KOPT-K1 (cell line): ENCODE results near the gene CKS1B.
A peak's percentile ranks its signal among the peaks of the same experiment; 100 is the strongest.

Experiments
- H3K27ac ChIP-seq: fragments of 200-600 bp; sonication (generic); 2 replicates; pipeline ENCODE4 v1.5.1; 2016; ENCODE audit warnings: antibody characterized with exemption, mild to moderate bottlenecking, low read depth, low read length; ENCODE audit not compliant: poor library complexity, severe bottlenecking
- H3K36me3 ChIP-seq: fragments of 200-600 bp; sonication (generic); 2 replicates; pipeline ENCODE4 v1.5.1; 2017; ENCODE audit warnings: antibody characterized with exemption, mild to moderate bottlenecking, low read length, moderate library complexity; ENCODE audit not compliant: insufficient read depth
- H3K9me3 ChIP-seq: fragments of 200-600 bp; sonication (generic); 2 replicates; pipeline ENCODE4 v1.5.1; 2017; ENCODE audit warnings: antibody characterized with exemption, low read length, mild to moderate bottlenecking; ENCODE audit not compliant: insufficient read depth, poor library complexity, severe bottlenecking

The CKS1B gene

DNA sequence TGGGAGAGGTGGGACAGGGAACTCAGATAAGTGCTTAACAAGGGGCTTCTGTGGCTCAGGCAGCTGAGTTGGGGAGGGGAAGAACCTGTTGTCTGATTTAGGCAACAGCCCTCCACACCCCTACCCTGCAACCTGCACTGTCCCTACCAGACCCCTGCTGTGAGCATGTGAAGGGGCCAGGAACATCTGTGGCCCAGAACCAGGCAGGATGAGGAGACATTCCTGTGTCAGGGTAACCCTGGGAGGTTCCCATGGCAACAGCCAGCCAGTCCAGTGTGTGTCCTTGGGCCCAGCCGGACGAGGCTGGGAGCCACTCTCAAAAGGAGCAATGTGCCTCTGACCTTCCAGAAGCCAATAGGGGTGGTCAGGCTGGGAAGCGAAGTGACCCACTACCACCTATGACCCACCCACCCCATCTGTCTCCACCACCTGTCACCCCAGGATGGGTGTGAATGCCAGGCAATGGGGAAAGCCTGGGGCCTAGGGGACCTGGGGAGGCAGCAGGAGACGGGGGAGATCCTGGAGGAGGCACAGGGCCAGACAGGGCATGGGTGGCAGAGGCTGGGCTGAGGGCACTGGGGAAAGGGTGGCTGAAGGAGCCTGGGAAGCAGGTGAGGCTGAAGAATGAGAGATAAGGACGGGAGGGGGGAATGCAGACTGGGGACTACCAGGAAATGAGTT is 33.0 kb upstream of the CKS1B start:
- Histone ChIP-seq H3K9me3 (no peaks in the 10 kb centered on the region), H3K36me3 (peaks cover 23% of the 10 kb centered on the region), H3K27ac (peak overlapping the region; percentile 92)

DNA sequence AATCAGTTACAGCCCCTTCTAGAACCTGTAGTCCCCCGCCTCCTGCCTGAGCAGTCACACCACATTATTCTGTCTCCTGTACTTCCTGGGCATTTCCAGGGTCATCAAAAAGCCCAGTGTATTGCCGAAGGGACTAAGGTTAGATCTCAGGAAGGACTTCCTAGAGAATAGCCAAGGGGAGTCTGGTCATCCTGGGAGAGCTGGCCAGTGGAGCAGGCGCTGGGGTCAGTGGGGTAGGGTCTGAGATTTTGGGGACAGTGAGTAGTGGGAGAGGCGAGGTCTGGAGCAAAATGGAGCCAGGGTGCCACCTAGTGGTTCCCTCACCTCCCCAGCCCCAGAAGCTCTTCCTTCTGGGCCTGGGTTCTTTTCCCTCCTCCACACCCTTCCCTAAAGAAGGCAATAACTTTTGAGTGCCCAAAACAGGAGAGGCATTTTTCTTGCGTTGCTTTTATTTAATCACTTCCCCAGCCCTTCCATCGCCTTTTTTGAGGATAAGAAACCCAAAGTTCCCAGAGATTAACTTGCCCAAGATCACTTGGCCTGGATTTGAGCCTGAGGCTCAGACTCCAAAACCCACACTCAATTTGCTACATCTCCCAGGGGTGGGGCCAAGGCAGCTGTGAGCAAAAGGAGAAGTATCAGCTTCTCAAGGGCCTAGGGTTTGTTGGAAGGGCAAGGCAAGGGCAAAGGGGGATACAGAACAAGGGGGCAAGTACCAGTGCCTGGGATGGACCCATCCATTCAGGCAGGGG is 30.7 kb upstream of the CKS1B start:
- H3K9me3 ChIP-seq: no peaks in the 10 kb centered on the region
- H3K27ac ChIP-seq: peak overlapping the region; percentile 92
- H3K36me3 ChIP-seq: peaks cover 41% of the 10 kb centered on the region

DNA sequence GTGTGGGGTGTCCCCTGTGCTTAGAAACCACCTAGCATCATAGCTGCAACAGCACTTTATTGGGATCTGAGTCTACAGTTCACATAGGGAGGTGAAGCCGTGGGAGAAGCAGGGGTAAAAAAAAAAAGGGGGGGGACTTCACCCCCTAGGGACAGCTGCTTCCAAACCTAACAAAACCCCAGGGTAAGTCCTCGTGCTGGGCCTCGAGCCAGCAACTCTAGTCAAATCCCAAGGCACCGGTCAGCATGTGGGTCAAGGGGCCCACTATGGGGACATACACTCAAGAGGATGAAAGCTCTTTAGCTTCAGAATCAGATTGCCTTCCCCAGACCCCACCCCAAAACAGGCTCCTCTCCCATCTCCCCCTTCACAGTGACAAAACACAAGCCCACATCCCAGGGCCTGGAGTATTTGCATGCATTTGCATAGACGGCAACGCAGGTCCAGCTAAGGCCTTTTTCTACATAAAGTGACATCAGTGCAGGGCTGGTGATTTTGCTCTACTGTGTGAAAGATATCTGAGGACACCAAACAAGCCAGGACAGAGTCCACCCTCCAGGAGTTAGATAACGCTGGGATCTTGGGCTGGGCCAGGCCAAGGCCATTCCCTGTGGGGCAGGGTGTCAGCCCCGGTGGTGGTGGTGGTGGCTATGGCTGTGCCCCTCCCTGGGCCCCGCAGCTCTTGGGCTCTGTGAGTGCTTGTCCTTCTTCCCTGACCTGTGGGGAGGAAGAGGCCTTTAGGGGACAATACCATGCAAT is 29.9 kb upstream of the CKS1B start:
- H3K36me3 ChIP-seq: peaks cover 41% of the 10 kb centered on the region
- H3K9me3 ChIP-seq: no peaks in the 10 kb centered on the region
- H3K27ac ChIP-seq: peak overlapping the region; percentile 11

DNA sequence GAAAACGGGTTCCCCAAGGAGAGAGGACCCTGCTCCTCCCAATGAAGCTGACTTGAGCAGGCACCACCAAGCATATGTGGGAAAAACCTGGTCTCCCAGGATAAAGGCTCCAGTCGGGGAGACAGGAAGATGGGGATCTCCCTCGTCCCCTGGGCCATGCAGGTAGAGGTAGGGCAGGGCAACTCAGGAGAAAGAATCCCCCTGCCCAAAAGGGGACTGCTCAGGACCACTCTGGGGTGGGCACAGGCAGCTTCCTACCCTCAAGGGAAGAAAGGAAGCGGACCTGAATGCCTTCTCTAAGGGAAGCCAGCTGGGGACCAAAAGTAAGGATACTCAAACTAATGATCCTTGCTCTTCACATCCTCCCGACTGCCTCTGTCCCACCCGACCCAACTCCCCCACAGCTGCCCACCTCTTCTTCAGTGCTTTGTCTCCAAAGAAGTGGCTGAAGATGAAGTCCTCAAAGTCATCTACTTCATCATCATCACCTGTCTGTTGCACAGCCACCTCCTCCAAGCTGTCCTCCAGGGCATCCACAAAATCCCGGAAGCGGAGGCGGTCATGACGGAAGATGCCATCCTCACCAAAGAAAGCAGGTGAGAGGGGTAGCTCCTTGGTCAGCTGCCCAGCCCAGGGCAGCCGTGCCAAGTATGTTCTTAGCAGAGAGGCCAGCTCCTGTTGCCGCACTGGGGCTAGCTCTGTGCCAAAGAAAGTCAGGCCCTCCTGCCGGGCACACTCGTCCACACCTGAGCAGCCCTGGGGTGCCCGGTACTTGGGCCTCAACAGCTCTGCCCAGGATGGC is 29.1 kb upstream of the CKS1B start:
- Histone ChIP-seq H3K27ac (no peak overlapping the region), H3K36me3 (peaks cover 42% of the 10 kb centered on the region), H3K9me3 (no peaks in the 10 kb centered on the region)

DNA sequence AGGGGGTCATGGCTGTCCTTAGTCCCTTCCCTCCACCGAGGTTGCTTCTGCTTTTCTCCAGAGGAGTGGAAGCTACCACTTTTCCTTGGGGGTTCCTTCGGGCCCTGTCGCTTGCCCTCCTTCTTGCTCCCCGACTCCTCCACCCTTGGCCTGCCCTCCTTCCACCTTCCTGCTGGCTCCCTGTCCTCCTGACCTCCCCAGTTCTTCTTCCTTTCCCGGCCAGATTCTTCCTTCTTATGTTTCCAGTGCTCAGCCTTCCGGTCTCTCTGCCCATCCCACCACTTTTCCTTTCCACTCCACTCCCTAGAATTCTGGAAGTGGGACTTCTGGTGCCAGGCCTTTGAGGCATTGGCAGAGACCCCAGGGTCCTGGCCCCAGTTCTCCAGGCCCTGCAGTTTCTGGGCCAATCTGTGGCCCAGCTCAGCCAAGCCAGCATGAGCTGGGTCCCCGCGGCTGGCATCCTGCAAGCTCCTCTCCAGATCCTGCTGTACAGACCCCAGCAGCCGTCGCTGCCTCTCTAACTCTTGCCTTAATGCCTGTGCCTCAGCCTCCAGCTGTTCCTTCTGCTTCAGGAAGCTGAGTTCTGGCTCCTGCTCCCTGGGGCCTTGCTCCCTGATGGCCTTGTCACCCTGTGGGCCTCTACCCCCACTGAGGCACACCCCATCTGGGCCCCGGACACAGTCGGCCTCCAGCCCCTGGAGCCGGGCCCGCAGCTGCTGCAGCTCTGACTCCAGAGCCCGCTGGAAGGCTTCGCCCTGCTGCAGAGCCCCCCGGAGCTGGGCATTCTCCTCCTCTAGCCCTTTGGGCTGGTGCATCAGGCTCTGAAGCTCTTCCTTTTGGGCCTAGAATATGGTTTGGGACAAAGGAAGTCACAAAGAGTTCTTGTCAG is 28.3 kb upstream of the CKS1B start:
- no peak overlapping the region for H3K27ac ChIP-seq
- peaks cover 50% of the 10 kb centered on the region for H3K36me3 ChIP-seq
- no peaks in the 10 kb centered on the region for H3K9me3 ChIP-seq

DNA sequence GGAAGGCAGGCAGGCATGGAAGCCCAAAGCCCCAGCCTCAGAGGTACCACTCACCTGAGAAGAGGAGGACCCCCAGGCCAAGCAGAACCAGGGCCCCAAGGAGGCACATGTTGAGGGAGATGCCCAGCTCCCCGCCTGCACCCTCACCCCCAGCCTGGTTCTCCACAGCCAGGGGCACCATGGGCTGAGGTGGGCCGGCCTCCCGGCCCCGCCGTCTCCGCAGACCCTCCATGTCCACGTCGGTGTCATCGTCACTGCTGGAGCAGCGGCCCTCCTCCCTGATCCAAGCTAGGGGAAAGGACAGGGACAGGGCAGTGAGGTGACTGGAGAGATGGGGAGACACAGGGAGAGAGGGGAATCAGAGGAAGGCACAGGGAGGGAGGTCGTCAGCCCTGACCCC is 26.4 kb upstream of the CKS1B start:
- H3K27ac ChIP-seq: no peak overlapping the region
- no peaks in the 10 kb centered on the region for H3K9me3 ChIP-seq
- H3K36me3 ChIP-seq: peaks cover 51% of the 10 kb centered on the region

DNA sequence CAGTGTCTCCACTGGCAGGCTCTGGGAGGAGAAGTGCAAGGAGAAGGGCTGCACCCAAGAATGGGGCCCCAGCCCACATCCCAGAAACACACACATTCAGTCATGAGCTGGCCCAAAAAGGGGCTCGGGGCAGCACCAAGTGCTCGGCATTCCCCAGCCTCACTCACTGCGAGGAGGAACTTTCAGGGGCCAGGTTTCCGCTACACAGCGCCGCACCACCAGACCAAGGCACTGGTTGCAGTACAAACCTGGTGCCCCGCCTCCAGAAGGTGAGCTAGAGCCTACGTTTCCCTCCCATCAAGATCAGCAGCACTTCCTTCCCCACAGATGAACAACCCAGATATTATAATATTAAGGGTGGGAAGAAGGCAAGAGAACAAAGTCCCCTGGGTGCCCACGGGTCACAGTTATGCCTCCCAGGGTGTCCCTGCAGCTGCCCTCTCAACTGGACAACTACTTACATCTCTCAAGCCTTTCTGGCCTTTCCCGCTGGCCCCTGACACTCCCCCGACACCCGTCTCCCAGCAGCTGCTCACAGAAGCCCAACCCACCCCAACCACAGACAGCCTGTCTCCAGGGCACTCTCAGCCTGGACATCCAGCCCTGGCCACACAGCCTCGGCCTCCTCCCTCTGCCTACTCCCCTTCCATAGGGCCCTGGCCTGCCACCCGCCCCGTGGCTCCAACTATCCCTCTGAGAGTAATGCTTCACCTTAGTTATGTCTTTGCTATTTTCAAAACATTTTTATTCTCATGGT is 22.4 kb upstream of the CKS1B start:
- peak overlapping the region; percentile 94 for H3K27ac ChIP-seq
- no peaks in the 10 kb centered on the region for H3K9me3 ChIP-seq
- H3K36me3 ChIP-seq: peaks cover 24% of the 10 kb centered on the region

DNA sequence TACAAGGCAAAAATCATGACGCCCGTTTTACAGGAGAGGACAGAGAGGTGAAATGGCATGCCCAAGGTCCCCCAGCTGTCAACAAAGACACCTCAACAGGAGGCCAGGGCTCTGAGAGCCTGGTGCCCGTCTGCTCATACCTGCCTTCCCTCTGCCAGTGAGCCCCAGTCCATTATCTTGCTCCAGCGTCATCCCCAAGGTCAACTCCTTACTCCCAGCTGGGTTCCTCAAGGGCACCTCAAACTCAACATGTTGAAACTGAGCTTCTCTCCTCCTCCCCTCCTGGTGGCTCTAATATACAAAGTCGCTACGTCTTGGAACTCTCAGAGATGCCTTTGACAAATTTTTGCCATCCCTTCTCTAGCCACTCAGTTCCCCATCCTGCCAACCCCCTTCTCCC is 21.8 kb upstream of the CKS1B start:
- Histone ChIP-seq H3K27ac (peak overlapping the region; percentile 94), H3K9me3 (no peaks in the 10 kb centered on the region), H3K36me3 (peaks cover 22% of the 10 kb centered on the region)

DNA sequence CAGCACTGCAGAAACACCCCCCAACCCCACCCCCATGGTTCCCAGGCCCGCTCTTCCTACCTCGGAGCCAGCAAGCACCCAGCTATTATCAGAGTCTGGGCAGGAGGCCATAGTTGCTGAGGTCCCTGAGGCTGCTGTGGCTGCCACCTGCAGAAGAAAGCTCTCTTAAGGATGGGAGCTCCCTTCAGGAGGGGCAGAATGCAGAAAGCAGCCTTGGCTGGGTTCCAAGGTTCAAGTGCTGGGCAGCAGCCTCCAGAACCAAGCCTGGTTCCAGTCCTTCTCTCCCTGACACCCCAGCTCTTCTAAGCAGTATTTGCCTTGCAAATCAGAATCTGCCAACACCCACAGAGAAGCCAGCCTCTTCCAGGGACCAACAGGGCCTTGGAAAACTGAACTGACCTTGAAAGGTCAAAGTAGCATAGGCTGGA is 20.9 kb upstream of the CKS1B start:
- Histone ChIP-seq H3K27ac (peak overlapping the region; percentile 94), H3K36me3 (peaks cover 22% of the 10 kb centered on the region), H3K9me3 (no peaks in the 10 kb centered on the region)

DNA sequence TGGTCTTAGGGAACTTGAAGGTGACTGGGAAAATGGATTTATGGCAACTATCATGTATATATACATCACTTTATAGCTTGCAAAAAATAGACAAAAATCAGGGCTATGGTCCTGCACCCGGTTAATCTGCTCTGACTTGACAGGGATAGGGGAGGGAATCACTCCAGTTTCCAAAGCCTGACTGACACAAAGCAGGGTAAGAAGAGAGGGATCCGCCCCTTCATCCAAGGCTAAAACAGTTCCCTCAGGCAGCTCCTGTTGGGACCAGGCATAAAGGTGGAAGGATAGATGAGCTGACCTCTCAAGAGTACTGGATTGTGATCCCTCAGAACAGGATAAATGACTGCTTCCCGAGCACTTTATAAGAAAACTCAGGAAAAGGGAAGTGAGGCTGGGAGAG is 19.9 kb upstream of the CKS1B start:
- H3K27ac ChIP-seq: peak overlapping the region; percentile 94

DNA sequence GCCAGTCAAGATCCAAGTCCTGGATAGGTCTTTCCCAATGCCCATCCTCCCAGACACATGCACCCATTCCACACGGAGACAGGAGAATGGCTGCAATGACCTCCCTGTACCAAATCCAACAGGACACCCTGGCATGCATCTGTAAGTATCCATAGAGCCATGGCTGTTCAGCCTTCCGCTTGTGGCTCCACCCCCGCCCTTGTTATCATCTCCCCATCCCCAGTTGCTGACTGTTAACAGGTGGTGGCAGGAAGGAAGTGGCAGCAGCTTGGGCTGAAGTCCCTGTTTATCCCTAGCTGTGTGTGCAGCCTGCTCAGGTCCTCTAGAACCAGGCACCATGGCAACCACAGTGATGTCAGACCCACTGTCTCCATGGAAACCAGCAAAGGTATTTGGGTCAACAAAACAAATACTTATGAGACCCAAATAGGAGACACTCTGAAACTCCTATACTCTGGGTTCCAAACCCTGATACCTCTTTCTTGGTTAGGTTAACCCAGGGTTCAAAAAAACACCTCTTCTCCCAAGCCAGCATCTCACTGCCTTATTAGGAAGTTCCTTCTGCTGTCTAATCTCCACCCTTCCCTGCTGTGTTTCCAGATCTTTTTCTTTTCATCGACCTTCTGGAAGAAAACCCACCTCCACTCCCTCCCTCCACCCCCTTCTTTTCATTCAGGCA is 19.3 kb upstream of the CKS1B start:
- Histone ChIP-seq H3K27ac (peak overlapping the region; percentile 94), H3K36me3 (peaks cover 32% of the 10 kb centered on the region), H3K9me3 (no peaks in the 10 kb centered on the region)

More for the DNA sequence above, 19.9 kb upstream of the CKS1B start:
- H3K9me3 ChIP-seq: no peaks in the 10 kb centered on the region
- peaks cover 29% of the 10 kb centered on the region for H3K36me3 ChIP-seq

DNA sequence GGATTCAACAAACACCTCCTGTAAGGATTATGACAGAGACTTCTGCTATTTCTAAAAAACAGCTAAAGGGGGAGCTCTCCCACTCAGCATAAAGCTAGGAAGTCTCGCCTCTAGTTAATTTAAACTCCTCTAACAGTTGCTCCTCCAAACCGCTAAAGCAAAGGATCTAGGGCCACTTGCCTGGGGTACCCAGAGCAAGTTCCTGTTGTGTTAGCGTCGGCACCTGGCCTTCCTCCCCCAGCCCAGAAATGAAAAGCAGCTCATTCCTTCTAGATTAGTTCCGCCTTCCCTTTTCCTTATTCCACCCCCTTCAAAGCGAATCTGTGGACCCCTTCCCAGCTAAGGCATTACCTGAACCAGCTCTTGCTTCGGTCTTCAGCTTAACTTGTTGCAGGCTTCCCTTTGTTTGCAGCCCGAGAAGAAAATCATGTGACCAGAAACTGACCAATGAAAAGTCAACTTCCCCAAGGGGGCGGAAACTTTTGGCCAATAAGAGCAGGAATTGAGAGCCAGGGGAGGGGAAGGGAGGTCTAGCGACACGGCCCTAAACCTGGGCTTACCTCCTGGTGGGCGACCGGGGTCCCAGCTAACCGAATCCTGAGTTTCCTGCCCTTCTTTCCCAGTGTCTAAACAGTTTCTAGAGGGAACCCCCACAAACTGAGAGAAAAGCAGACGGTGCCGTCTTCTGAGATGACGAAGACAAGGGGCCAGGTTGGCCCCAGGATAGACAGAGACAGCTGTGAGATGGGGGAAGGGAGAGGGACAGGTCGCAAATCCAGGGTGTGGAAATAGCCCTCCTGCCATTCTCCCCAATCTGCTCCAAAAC is 18.6 kb upstream of the CKS1B start, which contains the start of gene PBXIP1:
Gene PBXIP1, minus strand, starts transcription at position 382 of the 826 bp plus-strand sequence. CDS start 2,378 bp downstream, outside the sequence.
- Histone ChIP-seq H3K9me3 (no peaks in the 10 kb centered on the region), H3K36me3 (peaks cover 26% of the 10 kb centered on the region), H3K27ac (peak within 1 kb of the TSS; percentile 94)
